ENCODE results near the gene TREH.
A peak's percentile ranks its signal among the peaks of the same experiment; 100 is the strongest.

TREH gene

DNA sequence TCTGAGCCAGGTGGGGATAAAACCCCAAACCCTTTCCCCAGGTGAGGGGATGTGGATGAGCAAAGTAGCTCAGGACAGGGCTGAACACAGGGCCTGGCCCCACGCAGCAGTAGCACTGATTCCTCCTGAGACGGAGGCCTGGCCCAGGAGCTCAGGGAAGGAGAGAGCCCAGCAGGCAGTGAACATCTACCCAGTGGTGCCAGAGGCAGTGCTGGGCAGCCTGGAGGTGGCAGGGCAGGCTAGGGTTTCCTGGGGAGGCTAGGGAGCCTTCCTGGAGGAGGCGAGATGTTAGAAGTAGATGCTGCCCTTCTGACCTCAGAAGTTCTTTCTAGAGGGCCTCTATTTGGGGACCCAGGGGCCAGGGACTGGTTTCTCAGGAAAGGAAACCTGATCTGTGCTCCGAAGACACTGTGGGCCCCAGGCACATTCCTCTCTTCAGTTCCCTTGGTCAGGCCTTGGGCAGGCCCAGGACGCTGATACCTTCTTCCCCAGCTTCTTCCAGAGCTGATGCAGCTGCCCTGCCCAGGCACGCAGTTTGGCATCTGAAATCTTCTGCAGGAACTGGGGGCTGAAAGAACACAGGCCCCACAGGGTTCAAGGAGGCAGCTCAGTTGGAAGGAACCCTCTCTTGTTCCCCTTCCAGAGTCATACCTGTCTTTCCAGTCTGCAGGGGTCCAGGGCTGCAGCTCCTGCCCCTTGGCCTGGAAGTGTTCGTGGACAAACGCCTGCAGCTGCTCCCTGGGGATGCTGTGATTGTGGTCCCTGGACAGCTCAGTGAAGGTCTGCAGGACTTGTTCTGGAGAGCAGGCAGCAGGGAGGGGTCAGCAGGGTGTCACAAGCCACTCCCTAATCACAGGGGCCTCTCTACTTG is 16.8 kb downstream of the TREH start:
- TF ChIP-seq ZFX (IDR thresholded peaks at IDR 0.05), result no peak
- TF ChIP-seq, protein P1, sequence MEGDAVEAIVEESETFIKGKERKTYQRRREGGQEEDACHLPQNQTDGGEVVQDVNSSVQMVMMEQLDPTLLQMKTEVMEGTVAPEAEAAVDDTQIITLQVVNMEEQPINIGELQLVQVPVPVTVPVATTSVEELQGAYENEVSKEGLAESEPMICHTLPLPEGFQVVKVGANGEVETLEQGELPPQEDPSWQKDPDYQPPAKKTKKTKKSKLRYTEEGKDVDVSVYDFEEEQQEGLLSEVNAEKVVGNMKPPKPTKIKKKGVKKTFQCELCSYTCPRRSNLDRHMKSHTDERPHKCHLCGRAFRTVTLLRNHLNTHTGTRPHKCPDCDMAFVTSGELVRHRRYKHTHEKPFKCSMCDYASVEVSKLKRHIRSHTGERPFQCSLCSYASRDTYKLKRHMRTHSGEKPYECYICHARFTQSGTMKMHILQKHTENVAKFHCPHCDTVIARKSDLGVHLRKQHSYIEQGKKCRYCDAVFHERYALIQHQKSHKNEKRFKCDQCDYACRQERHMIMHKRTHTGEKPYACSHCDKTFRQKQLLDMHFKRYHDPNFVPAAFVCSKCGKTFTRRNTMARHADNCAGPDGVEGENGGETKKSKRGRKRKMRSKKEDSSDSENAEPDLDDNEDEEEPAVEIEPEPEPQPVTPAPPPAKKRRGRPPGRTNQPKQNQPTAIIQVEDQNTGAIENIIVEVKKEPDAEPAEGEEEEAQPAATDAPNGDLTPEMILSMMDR (conservative IDR thresholded peaks at IDR 0.05), result no peak
- no peak overlapping the region for H3K27ac ChIP-seq

GRCh38 chr11:118661425-118662301 is 17.8 kb downstream of the TREH start:
- H3K27ac ChIP-seq, result no peak overlapping the region
- TF ChIP-seq ZFX (IDR thresholded peaks at IDR 0.05), result no peak
- TF ChIP-seq, protein P1 (conservative IDR thresholded peaks at IDR 0.05), result no peak

DNA sequence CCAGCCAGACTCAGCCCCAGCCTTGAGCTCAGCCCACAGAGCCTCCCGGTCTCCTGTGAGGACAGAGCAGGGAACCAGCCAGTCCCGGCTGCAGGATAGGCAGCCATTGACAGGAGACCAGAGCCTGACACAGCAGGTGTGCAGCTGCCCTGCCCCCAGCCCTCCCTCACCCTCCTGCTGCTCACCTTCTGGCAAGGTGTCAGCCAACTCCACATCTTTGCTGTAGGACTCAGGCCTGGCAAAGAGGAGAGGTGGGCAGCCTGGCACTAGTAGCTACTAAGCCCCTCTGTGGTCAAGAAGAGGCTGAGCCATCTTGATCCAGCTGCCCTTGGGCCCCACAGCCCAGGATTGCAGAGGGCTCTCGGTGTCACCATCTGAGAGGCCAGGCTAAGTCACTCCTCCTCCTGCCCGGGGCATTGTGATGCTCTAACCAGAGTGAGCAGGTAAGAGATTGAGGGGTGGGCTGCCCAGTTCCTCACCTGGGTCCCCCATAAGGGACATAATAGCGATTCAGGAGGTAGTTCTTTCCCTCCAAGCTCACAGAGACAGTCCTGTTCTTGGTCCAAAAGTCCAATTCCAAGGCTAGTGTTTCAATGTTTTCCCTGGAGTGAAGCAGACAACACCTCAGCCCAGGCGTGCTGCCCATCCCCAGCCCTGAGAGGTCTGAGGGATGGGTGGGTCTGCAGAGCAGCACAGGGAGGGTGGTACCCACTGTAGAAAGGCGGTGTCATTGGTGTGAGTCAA is 18.6 kb downstream of the TREH start:
- TF ChIP-seq, protein P1 (conservative IDR thresholded peaks at IDR 0.05), result no peak
- no peak for TF ChIP-seq ZFX (IDR thresholded peaks at IDR 0.05)

GRCh38 chr11:118659953-118660680 is 19.3 kb downstream of the TREH start:
- no peak overlapping the region for H3K27ac ChIP-seq
- TF ChIP-seq, protein P1 (conservative IDR thresholded peaks at IDR 0.05), result no peak
- TF ChIP-seq ZFX (IDR thresholded peaks at IDR 0.05), result no peak

More for the DNA sequence above, 18.6 kb downstream of the TREH start:
- no peak overlapping the region for H3K27ac ChIP-seq

DNA sequence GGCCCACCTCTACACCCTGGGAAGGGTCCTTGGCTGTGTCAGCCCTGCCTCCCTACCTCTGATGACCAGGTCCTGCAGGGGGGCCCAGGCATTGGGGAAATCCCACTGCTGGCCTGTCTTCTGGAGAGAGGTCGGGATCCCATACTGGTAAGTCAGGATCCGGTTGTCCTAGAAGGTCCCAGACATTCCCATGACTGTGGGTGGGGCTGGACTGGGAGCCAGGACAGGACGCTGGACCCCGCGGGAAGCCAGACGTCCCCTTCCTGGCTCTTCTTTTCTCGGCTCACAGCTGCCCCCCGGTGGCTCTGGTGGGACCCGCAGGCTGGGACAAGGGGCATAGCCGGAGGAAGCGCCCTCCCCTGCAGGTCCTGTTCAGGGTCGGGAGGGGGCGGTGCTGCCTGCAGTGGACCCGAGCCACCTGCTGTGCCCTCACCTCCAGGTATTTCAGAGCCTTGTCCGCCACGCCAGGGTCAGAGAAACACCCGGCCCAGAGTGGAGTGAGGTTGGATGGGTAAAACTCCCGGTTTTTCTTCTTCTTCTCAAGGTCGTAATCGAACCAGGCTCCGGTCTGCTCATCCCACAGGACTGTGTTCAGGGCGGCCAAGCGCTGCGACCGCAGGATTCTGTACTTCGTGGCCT is 20.0 kb downstream of the TREH start:
- no peak overlapping the region for H3K27ac ChIP-seq
- no peak for TF ChIP-seq ZFX (IDR thresholded peaks at IDR 0.05)
- TF ChIP-seq, protein P1 (conservative IDR thresholded peaks at IDR 0.05), result peak; percentile 98

Data from C4-2B (cell line).